Tibial nerve (tissue), 4 donors: ENCODE results near the gene C5AR2.
"Not testable (repeated sequence)": the region's sequence is repeated elsewhere in the genome, so short reads cannot be mapped to it uniquely, and the experiment has no call there.

Experiments used
- CTCF ChIP-seq, 5 experiments: fragments of 200-600 bp in 3 of 5; fragments of 450-650 bp in 2 of 5; sonication (generic) in 3 of 5; IDR thresholded peaks; one replicate each; pipeline ENCODE4 v1.5.1; 2016 to 2019; ENCODE audit warnings: antibody characterized with exemption in 5 of 5, mild to moderate bottlenecking in 3 of 5, moderate library complexity in 2 of 5
- EP300 ChIP-seq, 2 donors: sonication (generic); formaldehyde crosslinking; IDR thresholded peaks; one replicate each; pipeline ENCODE4 v1.6.1; 2017; ENCODE audit warnings: antibody characterized with exemption in 2 of 2, mild to moderate bottlenecking in 1 of 2
- POLR2A ChIP-seq, 2 donors: fragments of 450-650 bp; IDR thresholded peaks; one replicate each; pipeline ENCODE4 v1.6.1; 2017; ENCODE audit warnings: antibody characterized with exemption in 2 of 2, mild to moderate bottlenecking in 2 of 2, moderate library complexity in 2 of 2

GRCh38 chr19:47300867-47301266 lies 31.1 kb upstream of the C5AR2 start:
- TF ChIP-seq CTCF, POLR2A, EP300 (IDR thresholded peaks at IDR 0.05): not testable (repeated sequence)
